ENCODE results near the gene GRID1. TPM values are rescaled to one million over a fixed set of nuclear protein-coding genes. Genes with fewer than 3 reads are reported as not detected.
A peak's percentile ranks its signal among the peaks of the same experiment; 100 is the strongest.

The GRID1 gene
- total RNA-seq, 1 experiment from 2014 or later = 0.17 TPM

DNA sequence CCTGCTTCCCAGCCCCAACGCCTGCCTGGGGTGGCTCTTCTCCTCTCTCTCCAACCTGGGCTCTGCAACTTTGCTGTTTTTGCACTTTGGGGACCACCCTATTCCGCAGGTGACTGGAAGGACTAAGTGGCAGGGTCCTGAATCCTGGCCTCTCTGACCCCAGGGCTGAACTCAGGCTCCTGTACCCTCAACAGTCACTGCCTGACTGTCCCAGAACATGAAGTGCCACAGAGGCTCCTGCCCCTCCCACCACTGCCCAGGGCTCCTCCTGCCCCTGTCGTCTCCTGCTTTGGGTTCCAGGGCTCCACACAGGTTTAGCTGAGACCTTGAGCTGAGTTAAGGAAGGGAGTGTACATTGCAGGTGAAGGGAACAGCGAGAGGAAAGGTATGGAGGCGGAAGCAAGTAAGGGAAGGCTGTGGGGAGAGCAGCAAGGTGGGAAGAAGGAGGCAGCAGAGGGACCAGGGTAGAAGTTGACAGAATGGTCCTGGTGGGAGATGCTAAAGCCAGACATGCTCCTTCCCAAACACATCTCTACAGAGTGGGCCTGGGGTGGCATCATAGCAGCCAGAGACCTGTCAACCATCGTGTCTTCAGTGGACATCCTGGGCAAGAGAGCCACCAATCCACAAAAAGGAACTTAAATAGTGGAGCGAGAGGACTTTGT is 5.7 kb upstream of the GRID1 start:
- in situ Hi-C loops (cut with HindIII; ENCODE audit: low sequenced_read_pairs) = no loop called here

DNA sequence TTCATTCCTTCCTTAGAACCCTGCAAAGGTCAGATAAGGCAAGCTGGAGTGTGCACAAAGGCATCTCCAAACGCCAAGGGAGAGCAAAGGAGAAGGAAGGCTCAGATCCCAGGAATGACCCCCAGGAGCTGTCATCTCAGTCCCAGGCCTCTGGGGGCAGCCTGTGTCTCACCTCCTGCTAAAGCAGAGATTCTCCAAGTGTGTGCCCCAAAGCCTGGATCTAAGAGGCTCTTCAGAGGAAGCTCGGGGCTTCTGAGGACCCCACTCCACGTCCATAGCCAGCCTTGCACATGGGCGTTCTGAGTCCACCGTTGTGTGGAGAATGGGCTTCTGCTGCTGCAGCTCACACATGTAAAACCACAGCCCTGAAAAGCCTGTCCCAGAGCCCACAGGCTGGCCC is 5.1 kb upstream of the GRID1 start:
- in situ Hi-C loops (cut with HindIII; ENCODE audit: low sequenced_read_pairs) = no loop called here
- no peak for DNase-seq (ENCODE audit: low spot score)

More for the DNA sequence above, 5.7 kb upstream of the GRID1 start:
- no peak for DNase-seq (ENCODE audit: low spot score)

DNA sequence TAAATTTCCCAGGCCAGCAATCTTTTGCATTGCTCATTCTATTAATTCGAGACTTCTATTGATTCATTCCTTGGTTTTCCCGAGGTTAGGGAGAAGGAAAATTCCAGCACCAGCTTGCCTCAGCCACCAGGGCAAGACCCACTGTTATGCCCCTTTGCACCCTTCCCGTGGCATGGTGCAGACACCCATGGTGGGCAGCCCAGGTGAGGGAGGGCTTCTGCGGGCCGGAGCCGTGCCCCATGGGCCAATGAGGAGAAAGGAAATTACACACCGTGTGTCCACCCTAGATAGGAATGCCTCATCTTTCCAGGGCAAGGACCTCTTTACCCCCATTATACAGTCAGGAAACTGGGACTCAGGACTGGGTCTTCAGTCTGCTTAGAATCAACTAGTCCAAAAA is 4.5 kb upstream of the GRID1 start:
- in situ Hi-C loops (cut with HindIII; ENCODE audit: low sequenced_read_pairs) = no loop called here
- DNase-seq (ENCODE audit: low spot score) = no peak

DNA sequence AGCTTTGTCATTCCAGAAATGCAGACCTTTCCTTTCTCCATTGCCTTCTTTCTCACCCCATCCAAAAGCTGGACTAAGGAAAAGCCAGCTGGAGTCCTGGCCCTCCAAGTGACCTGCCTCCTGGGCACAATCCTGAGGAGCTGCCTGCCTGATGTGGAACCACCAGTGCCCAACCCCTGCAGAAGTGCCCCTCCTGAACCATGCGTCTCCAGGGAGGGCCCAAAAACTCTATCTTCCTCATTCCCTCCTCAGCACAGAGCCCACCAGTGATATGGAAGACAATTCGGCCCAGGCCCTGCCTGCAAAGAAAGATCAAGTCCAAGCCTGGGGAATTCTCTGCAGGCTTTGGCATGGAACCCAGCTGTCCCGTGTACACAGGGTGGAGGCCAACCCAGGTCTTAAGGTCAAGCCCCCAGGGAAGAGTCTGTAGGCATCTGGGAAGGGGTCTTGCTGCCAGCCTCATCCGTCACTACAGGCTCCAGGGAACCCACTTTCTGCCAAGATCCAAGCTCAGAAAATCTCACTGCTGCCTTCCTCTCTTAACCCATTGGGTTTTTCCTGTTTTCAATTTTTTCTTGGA is 3.5 kb upstream of the GRID1 start:
- in situ Hi-C loops (cut with HindIII; ENCODE audit: low sequenced_read_pairs) = no loop called here
- no peak for DNase-seq (ENCODE audit: low spot score)

DNA sequence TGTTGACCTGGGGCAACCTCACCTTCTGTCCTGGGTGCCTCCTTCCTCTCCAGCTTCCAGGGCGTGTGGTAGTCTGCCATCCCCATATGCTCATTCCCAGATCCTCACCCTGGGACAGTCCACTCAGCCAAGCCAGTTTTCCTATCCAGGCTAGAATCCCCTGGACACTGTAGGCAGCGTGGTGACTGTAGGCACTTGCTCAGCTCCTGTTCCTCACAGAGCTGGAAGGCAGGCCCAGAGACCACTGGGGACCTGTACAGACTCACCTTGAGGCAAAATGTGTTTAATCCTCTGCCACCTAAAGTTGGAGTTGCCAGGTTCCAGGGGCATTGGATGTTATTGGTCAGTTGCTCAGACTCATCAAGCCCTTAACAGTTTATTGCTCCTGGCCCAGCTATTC is 2.4 kb upstream of the GRID1 start:
- in situ Hi-C loops (cut with HindIII; ENCODE audit: low sequenced_read_pairs) = no loop called here
- DNase-seq (ENCODE audit: low spot score) = no peak

DNA sequence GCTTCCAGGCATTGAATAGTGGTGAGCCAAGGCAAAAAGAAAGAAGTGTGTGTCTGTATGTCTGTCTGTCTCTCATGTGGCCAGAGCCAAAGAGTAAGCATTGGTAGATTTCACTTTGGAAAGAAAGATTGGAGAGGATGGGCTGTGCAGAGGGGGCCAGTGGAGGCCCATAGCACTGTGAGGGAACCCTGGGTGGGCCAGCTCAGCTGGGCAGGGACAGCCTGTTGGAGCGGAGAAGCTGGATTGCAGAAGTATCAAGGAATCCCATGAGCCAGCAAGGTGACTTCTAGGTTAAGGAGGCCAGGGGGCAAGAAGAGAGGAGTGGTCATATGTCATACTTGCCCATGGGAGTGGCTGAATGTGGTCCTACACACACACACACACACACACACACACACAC is 1.5 kb upstream of the GRID1 start:
- in situ Hi-C loops (cut with HindIII; ENCODE audit: low sequenced_read_pairs) = no loop called here
- no peak for DNase-seq (ENCODE audit: low spot score)

DNA sequence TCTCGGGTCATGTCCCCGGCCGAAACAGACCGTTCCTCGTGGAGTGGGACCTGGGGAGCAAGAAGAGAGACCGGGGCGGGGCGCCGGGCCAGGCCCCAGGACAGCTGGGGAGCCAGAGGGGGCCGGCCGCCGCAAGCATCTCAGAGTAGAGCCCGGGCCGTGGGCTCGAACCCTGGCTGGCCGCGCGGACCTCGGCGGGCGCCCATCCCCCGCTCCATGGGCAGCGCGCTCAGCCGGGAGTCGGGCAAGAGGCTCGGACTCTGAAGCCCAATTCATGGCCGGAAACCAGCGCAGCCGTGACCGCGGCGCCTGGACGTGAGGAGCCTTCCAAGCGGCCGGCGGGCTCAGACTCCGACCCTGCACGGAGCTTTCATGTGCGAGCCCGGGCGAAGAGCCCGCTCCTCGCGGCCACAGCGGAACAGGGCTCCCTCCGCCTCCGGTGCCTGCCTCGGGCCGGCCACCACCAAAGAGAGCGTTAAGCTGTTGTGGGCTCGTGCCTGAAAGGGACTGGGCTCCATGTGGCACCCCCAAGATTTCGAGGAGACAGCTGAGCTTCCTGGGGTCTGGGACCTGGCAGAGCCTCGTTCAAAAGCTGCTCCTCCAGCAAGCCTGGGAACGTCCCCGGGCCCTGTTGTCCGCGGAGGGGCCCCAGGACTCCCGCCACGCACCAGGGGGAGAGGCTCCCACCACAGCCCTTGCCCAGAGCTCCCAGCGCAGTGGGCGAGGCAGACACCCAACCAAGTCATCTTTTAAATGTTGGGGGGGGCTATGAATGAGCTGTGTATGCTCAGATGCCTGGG is 757 bp upstream of the GRID1 start:
- DNase-seq (ENCODE audit: low spot score) = peak; percentile 9
- in situ Hi-C loops (cut with HindIII; ENCODE audit: low sequenced_read_pairs) = no loop called here

DNA sequence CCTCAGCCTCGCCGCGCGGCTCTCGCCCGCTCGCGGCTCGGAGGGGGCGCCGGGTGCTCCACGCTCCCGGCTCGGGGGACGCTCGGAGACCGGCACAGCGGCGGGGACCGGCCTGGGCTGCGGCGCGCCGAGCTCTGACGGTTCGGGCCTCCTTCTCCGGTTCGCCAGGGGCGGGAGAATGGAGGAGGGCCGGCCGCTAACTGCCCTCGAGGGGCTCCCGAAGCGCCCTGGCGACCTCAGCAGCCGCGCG is 232 bp upstream of the GRID1 start:
- no peak for DNase-seq (ENCODE audit: low spot score)
- in situ Hi-C loops (cut with HindIII; ENCODE audit: low sequenced_read_pairs) = no loop called here

DNA sequence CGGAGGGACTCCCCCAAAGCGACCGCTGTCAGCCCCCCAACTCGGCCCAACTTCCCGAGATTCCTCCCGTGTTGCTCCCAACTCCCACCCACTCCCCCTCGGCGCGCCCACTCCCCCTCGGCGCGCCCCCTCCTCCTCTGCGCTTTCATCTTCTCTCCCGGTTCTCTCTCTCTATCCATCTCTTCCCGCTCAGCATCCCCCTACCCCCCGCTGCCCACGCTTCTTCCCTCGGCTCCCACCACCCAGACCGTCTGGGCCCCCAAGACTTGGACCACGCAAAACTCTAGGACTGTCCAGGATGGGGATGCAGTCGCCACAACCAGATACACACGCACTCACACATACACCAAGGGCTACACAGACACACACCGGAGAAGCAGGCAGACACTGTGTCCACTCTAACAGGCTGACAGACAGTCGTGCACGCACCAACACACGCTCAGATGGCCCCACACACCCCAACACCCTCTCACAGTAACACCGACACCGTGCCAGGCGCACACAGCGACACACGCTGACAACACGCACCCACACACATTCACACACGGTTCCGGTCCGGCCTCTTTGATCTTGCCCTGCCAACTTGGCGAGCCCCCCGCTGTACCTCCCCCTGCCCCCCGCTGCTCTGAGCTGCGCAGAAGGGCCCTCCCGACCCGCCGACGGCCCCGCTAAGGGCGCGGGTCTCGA is 1.1 kb downstream of the GRID1 start:
- in situ Hi-C loops (cut with HindIII; ENCODE audit: low sequenced_read_pairs) = no loop called here
- no peak for DNase-seq (ENCODE audit: low spot score)

DNA sequence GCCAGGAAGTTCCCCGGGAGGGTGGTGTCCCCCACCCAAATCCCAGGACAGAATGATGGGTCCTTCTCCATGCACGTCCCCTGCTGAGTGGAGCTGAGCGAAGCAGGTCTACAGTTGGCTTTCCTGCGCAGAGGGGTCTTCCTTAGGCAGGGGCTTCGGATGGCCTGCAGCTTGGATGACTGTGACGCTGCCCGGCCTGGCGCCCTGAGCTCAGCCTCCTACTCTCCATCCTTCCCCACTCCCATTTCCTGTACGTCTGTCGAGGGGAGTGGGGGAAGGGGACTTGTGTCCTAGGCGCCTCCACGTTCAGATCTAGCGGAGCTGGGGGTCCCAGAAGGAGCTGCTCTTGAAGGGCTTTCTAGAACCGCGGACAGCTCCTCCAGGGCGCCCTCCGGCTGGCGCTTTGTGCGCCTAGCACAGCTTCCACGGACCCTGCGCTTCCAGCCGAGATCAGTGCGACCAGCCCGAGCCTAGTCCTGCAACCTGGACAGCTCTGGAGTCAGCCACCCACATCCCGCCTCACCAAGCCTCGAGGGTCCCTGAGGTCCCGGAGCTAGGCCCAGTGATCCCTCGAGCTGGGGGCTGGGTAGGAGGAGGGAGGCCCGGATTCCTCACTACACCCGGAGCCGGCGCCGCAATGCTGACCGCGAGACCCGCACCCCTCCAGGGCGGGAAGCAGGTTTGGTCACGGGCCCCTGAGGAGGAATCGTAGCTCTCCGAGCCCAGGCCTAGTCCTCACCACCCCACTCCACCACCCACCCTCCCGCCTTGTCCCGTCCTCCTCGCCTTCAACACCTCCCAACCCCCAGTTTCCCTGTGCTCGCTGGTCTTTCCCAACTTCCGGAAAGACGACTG is 1.9 kb downstream of the GRID1 start:
- in situ Hi-C loops (cut with HindIII; ENCODE audit: low sequenced_read_pairs) = no loop called here
- DNase-seq (ENCODE audit: low spot score) = no peak

DNA sequence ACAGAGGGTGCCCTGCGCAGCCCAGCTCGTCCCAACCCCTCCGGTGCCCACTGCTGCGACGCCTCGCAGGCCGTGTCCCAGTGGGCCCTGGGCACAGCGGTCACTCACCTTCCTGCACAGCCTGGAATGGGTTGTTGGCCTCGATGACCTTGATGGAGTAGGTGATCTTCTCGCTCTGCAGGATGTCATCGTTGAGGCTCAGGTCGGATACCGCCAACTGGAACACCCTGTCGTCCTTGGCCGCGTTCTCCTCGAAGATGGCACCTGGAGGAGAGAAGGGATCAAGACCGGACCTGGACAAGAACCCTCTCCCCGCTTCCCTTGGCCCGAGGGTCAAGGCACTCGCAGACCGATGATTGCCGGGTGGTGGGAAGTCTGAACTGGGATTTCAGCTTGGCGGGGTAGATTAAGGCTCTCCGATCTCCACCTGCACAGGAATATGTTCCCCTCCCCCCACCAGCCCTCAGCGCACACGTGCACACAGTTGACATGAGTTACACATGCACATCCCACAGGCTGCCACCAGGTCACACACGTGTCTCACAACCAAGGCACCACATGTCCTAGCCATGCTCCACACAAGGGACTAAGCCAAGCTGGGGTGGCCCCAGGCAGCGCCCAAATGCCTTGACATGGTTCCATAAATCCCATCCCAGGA is 2.6 kb downstream of the GRID1 start:
- in situ Hi-C loops (cut with HindIII; ENCODE audit: low sequenced_read_pairs) = no loop called here
- no peak for DNase-seq (ENCODE audit: low spot score)

DNA sequence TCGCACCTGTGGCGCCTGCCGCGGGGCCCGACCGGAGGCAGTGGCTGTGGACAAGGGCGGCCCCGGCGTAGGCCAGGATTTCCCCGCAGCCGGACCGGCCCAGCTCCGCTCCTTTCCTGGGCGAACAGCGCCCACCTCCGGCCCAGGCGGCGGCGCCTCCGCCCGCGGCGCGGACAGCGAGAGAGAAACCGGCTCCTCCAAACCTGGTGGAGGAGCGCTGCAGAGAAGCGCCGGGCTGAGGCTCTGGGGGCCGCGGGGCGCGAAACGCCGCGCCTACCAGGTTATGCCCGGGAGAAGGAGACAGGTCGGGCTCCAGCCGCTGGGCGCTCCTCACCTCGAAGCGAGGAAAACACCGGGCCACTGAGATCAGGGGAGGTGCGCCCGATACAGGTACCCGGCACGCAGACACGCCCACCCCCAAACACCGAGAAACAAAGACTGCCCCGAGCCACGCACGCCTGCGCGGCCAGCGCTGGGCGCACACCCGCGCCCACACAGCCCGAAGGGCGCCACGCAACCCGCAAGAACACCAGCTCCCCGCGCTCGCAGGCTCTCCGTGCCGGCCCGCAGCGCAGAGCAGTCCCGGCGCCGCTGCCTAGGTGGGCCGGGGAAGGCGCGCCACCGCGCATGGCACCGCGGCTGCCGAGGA is 3.3 kb downstream of the GRID1 start:
- no peak for DNase-seq (ENCODE audit: low spot score)
- in situ Hi-C loops (cut with HindIII; ENCODE audit: low sequenced_read_pairs) = no loop called here

DNA sequence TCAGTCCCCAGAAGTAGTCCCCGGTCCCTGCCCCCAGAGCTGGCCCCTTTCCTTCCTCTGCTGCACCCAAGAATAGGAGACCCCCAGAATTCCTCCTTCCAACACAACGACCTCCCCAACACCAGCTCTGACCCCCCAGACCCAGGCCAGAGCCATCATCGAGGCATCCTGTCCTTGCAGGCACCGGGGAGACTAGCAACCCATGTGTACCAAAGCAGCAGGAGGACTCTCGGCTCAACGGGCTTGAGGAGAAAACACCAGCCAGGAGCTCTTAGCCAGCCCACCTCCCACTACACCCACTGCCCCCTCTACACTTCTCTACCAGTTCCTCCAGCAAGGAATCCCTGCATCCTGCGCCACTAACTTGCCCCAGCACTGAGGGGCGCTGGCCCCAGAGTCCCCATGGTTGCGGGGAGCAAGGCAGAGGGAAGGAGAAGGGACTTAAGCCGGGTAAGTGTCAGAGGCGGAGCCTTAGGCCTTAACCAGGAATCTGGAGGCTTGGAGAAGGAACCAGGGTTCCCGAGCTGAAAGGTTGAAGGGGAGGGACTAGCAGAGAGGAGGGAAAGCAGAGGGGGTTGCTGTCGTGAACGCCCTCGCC is 3.9 kb downstream of the GRID1 start:
- no peak for DNase-seq (ENCODE audit: low spot score)
- in situ Hi-C loops (cut with HindIII; ENCODE audit: low sequenced_read_pairs) = no loop called here

DNA sequence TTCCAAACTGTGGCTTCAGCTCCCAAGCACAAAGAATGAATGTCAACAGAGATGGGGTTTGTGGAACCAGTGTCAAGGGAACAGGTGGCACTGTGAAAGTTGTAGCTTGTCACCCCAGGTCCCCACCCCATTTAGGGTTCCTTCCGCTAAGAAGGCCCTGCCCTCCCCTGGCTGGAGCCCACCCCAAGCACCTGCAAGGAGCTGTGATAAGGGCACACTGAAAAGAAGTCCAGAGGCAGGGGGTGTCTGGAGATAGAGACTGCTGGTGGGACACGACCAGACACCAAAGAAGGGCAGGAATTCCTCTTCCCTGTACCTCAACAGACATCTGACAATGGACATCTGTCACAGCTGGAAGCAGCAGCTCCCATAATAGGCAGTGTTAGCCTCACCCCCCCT is 4.5 kb downstream of the GRID1 start:
- in situ Hi-C loops (cut with HindIII; ENCODE audit: low sequenced_read_pairs) = no loop called here

DNA sequence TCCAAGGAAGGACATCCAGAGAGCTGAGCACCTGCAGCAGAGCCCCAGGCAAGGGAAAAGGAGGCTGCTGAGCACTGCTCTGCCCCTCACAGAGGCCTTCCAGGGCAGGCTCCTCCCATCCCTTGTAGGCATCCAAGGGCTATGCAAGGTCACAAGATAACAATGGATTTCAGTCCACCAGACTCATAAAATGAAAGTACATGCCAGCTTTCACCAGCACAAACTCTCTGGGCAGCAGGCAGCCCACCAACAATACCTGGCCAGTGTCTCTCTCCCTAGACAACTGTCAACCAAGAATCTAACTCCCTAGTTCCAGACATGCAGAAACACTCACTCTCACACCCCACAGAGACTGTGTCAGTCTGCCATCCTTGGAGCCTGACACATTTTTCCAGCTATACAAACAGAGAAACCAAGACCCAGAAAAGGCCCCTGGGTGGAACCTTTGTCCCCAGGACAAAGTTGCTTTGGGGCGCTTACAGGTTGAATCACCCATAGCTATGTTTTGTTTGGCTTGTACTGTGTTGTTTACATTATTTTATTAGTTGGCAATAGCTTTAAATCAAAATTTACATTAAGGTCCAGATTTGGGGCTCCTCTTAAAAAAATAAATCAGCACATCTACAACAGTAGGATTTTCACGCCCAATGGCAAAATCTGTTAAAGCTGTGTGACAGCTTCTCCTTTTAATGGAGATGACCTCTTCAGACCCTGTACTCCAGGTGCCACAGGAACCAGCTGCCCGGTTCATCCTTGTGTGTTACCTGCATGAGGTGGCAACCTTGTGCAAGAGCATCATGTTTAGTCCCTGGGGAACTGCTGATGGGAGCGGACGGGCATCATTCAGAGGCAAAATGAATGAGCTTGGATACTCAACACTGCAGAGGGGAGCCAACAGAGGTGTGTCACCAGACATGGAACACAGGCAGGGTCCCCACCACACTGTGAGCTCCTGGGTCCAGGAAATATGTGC is 5.2 kb downstream of the GRID1 start:
- DNase-seq (ENCODE audit: low spot score) = no peak
- in situ Hi-C loops (cut with HindIII; ENCODE audit: low sequenced_read_pairs) = no loop called here

More for the DNA sequence above, 4.5 kb downstream of the GRID1 start:
- DNase-seq (ENCODE audit: low spot score) = no peak

DNA sequence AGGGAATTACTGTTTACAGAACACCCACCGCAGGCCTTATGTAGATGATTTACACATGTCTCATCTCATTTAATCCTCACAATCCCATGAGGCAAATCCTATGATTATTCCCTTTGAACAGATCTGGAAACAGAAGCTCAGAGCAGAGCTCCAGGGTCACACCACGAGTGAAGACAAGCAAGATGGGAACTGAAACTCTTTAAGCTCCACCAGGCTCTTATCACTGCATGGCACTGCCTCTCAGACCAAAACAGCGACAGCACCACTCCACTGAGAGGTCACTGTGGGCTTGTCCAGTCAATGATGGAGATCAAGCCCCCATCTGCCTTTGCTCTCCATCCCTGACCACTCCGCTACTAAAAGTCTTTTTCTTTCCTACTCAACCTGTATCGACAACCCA is 5.9 kb downstream of the GRID1 start:
- in situ Hi-C loops (cut with HindIII; ENCODE audit: low sequenced_read_pairs) = no loop called here
- DNase-seq (ENCODE audit: low spot score) = no peak

DNA sequence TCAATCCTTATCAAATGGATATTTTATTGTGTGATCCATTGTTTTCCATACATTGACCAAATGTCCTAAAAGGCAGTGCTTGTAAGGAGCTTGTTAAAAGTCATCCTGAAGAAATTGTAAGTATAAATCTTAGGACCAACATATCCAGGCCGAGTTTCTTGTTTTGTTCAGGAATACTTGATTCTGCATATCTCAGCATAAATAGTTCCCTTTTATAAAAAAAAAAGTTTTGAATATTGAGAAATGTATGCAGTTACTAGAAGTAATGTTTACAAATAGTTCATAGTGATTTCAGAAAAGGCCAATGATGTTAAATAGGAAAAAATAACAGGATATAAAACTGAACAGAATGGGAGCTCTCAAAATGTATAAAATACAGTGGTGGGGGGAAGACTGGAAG is 6.6 kb downstream of the GRID1 start:
- in situ Hi-C loops (cut with HindIII; ENCODE audit: low sequenced_read_pairs) = no loop called here
- DNase-seq (ENCODE audit: low spot score) = no peak

Data from G401 (cell line).